GM12878 (cell line): Measurements from ENCODE around the gene AKR1B15. TPM values are rescaled to one million over a fixed set of nuclear protein-coding genes. Genes with fewer than 3 reads are reported as not detected.

Source experiments
- ATAC-seq: fragments of 200-7000 bp; cut with Tn5 transposase; 3 replicates; pipeline ENCODE4 v1.9.1; 2020; ENCODE audit warnings: mild to moderate bottlenecking, moderate library complexity
- BruUV-seq: library from RNA; stranded (reverse); fragments of 400-500 nt; replicated peaks from 2 replicates; lab custom pipeline; 2021; lab: Mats Ljungman, UMichigan
- CTCF ChIA-PET: fragments of 300-600 bp; sonication (Branson Sonifier 250); formaldehyde crosslinking; extraction: SDS; loops from one replicate; lab custom pipeline; 2021; ENCODE audit warnings: inconsistent platforms; lab: Yijun Ruan, JAX
- POLR2A ChIA-PET: fragments of 350-600 bp; formaldehyde crosslinking; extraction: SDS; loops from one replicate; lab custom pipeline; 2021; ENCODE audit warnings: inconsistent platforms; lab: Charles Lee
- RAD21 ChIA-PET: fragments of 300-600 bp; sonication (Branson Sonifier 250); formaldehyde crosslinking; loops from one replicate; lab custom pipeline; 2023; ENCODE audit warnings: antibody characterized with exemption; ENCODE audit not compliant: unreplicated experiment; lab: Charles Lee
- SMC1A ChIA-PET: fragments of 300-600 bp; sonication (Branson Sonifier 250); formaldehyde crosslinking; loops from one replicate; lab custom pipeline; 2023; ENCODE audit not compliant: unreplicated experiment, uncharacterized antibody; lab: Charles Lee
- DNase-seq: peaks from one replicate; pipeline ENCODE4 v3.0.0-alpha.2; 2011; ENCODE audit warnings: low read depth, low spot score
- FAIRE-seq: peaks from 3 replicates; lab custom pipeline; 2011; peaks lifted over from hg19 to GRCh38; lab: Jason Lieb, UNC
- H2AFZ ChIP-seq: 2 replicates; pipeline ENCODE4 v1.6.0; 2011; ENCODE audit warnings: low read depth, low read length, control low read depth; ENCODE audit not compliant: control insufficient read depth
- H3K27ac ChIP-seq: 2 replicates; pipeline ENCODE4 v1.5.1; 2011; ENCODE audit warnings: control low read depth; ENCODE audit not compliant: control insufficient read depth, insufficient read depth
- H3K27me3 ChIP-seq, 2 experiments: replicated peaks in 1 of 2; 2 replicates each; pipeline versions ENCODE4 v1.6.0 to v1.6.1; 2011; ENCODE audit warnings: low read length in 1 of 2; ENCODE audit not compliant: control insufficient read depth in 2 of 2, insufficient read depth in 2 of 2
- H3K36me3 ChIP-seq, 2 experiments: 2 replicates each; pipeline ENCODE4 v1.5.1; 2011; ENCODE audit warnings: low read length in 1 of 2; ENCODE audit not compliant: control insufficient read depth in 2 of 2, insufficient read depth in 2 of 2
- H3K4me1 ChIP-seq: 2 replicates; pipeline ENCODE4 v1.6.1; 2011; ENCODE audit warnings: mild to moderate bottlenecking, low read length, moderate library complexity, mixed read lengths; ENCODE audit not compliant: control insufficient read depth, insufficient read depth
- H3K4me2 ChIP-seq: 2 replicates; pipeline ENCODE4 v1.6.0; 2011; ENCODE audit warnings: control low read depth; ENCODE audit not compliant: control insufficient read depth, insufficient read depth
- H3K4me3 ChIP-seq: fragments of 200-600 bp; sonication (generic); 2 replicates; pipeline ENCODE4 v1.5.1; 2016
- H3K79me2 ChIP-seq: 2 replicates; pipeline ENCODE4 v1.6.0; 2011; ENCODE audit warnings: low read length; ENCODE audit not compliant: control insufficient read depth, insufficient read depth
- H3K9ac ChIP-seq: 2 replicates; pipeline ENCODE4 v1.8.0; 2011; ENCODE audit warnings: low read length, control low read depth, mixed read lengths; ENCODE audit not compliant: control insufficient read depth, insufficient read depth
- H3K9me3 ChIP-seq: replicated peaks from 3 replicates; pipeline ENCODE4 v1.5.1; 2011; ENCODE audit warnings: mild to moderate bottlenecking, low read length; ENCODE audit not compliant: control insufficient read depth, insufficient read depth
- H4K20me1 ChIP-seq: 2 replicates; pipeline ENCODE4 v1.6.0; 2011; ENCODE audit not compliant: control insufficient read depth, insufficient read depth
- ATF2 ChIP-seq: IDR thresholded peaks from 2 replicates; pipeline ENCODE4 v1.6.1; 2012; ENCODE audit warnings: low read length, inconsistent platforms
- BACH1 ChIP-seq: fragments of 450-650 bp; IDR thresholded peaks from 2 replicates; pipeline ENCODE4 v1.6.1; 2017; ENCODE audit warnings: mild to moderate bottlenecking, borderline replicate concordance
- BHLHE40 ChIP-seq, 2 experiments: fragments of 450-650 bp in 1 of 2; IDR thresholded peaks; 2 replicates each; pipeline ENCODE4 v1.6.1; 2011 to 2017; ENCODE audit warnings: low read depth in 2 of 2, borderline replicate concordance in 1 of 2, improper control_type of control experiment in 1 of 2, low read length in 1 of 2, mild to moderate bottlenecking in 1 of 2
- BRCA1 ChIP-seq: IDR thresholded peaks from 2 replicates; pipeline ENCODE4 v1.6.1; 2011; ENCODE audit warnings: low read depth, low read length, improper control_type of control experiment
- CHD2 ChIP-seq: IDR thresholded peaks from 2 replicates; pipeline ENCODE4 v1.6.1; 2011; ENCODE audit warnings: low read depth, low read length, improper control_type of control experiment, borderline replicate concordance
- EZH2 ChIP-seq: IDR thresholded peaks from 2 replicates; pipeline ENCODE4 v1.6.1; 2012; ENCODE audit warnings: low read depth, mild to moderate bottlenecking, control low read depth, inconsistent platforms, low read length, borderline replicate concordance; ENCODE audit not compliant: control insufficient read depth
- FOXK2 ChIP-seq: fragments of 450-650 bp; IDR thresholded peaks from 2 replicates; pipeline ENCODE4 v1.6.1; 2017; ENCODE audit warnings: mild to moderate bottlenecking, moderate library complexity
- GATAD2B ChIP-seq: fragments of 450-650 bp; conservative IDR thresholded peaks from 2 replicates; pipeline ENCODE4 v1.6.1; 2017; ENCODE audit warnings: low read depth, mild to moderate bottlenecking, moderate library complexity
- HDAC6 ChIP-seq: fragments of 200-600 bp; sonication (generic); IDR thresholded peaks from one replicate; pipeline ENCODE4 v1.8.0; 2017; ENCODE audit warnings: antibody characterized with exemption; ENCODE audit not compliant: unreplicated experiment
- IRF3 ChIP-seq: fragments of 450-650 bp; IDR thresholded peaks from 2 replicates; pipeline ENCODE4 v1.6.1; 2014; ENCODE audit warnings: mild to moderate bottlenecking
- MTA2 ChIP-seq: fragments of 450-650 bp; IDR thresholded peaks from 2 replicates; pipeline ENCODE4 v1.6.1; 2016; ENCODE audit warnings: low read depth, mild to moderate bottlenecking, moderate library complexity
- NFYA ChIP-seq: IDR thresholded peaks from 2 replicates; pipeline ENCODE4 v1.6.1; 2011; ENCODE audit warnings: low read depth, mild to moderate bottlenecking, low read length, improper control_type of control experiment, borderline replicate concordance
- POLR2A ChIP-seq: IDR thresholded peaks from 2 replicates; pipeline ENCODE4 v1.6.1; 2011; ENCODE audit warnings: low read depth, mild to moderate bottlenecking, low read length
- POU2F2 ChIP-seq: IDR thresholded peaks from 3 replicates; pipeline ENCODE4 v1.6.1; 2011; ENCODE audit warnings: low read depth, mild to moderate bottlenecking, low read length, borderline replicate concordance
- SMAD5 ChIP-seq: IDR thresholded peaks from 2 replicates; pipeline ENCODE4 v1.6.1; 2016; ENCODE audit warnings: antibody characterized with exemption, low read depth
- TCF3 ChIP-seq: IDR thresholded peaks from 2 replicates; pipeline ENCODE4 v1.6.1; 2012; ENCODE audit warnings: low read depth, mild to moderate bottlenecking, low read length, borderline replicate concordance; ENCODE audit not compliant: insufficient read depth
- USF2 ChIP-seq: IDR thresholded peaks from 2 replicates; pipeline ENCODE4 v1.6.1; 2011; ENCODE audit warnings: low read depth, low read length, improper control_type of control experiment, borderline replicate concordance
- ZBED1 ChIP-seq: IDR thresholded peaks from 2 replicates; pipeline ENCODE4 v1.6.1; 2016; ENCODE audit warnings: borderline replicate concordance
- ZBTB11 ChIP-seq: fragments of 450-650 bp; formaldehyde crosslinking; IDR thresholded peaks from 2 replicates; pipeline ENCODE4 v1.5.0; 2022; ENCODE audit warnings: mild to moderate bottlenecking, missing genetic modification characterization
- WGBS: methylation state at CpG from one replicate; pipeline ENCODE4 v1.1.6; 2016; ENCODE audit warnings: low lambda C conversion rate; ENCODE audit not compliant: insufficient replicate concordance, insufficient coverage; ENCODE audit errors: missing lambda C conversion rate; 5-methylcytosine and 5-hydroxymethylcytosine counted together
- in situ Hi-C: fragments of 300-500 bp; cut with MboI; formaldehyde crosslinking; loops from 9 replicates; pipeline ENCODE4 v1.14.3; 2018; ENCODE audit warnings: mixed read lengths
- intact Hi-C: fragments of 100-400 bp; cut with micrococcal nuclease; formaldehyde crosslinking; loops from one replicate; pipeline ENCODE4 v1.14.2; 2022; ENCODE audit not compliant: unreplicated experiment
- polyA plus RNA-seq, 11 experiments: library from polyadenylated mRNA; depleted of rRNA in 4 of 11; unstranded in 6 of 11; stranded (reverse) in 5 of 11; fragments of >200 nt; fragmentation: Nextera tagmentation in 4 of 11; fragmentation: Illumina TruSeq in 1 of 11; extraction: Ambion mirVana in 4 of 11; extraction: Trizol in 1 of 11; gene quantifications; 1 replicate in 1 of 11; 2 replicates in 10 of 11; pipeline versions ENCODE4 v1.2.1 to v1.2.3, GENCODE V29; 2011 to 2016; ENCODE audit warnings: inconsistent platforms in 2 of 11, missing spikeins in 2 of 11, low read depth in 1 of 11
- total RNA-seq, 4 experiments: library from RNA; depleted of rRNA in 3 of 4; stranded (reverse); fragments of >200 nt in 3 of 4; fragmentation: Illumina TruSeq in 1 of 4; extraction: Trizol in 1 of 4; gene quantifications; 2 replicates each; pipeline versions ENCODE4 v1.2.1 to v1.2.3, GENCODE V29; 2013 to 2021

Gene AKR1B15
- total and polyA plus RNA-seq, 10 of the 15 experiments (the other 5 are each of a cell fraction or from before 2014, with no cell fraction given), result 0.06 TPM; not detected in 9

GRCh38 chr7:134571101-134571500, 22.2 kb downstream of the AKR1B15 start:
- SMC1A ChIA-PET, result no interaction called here
- DNase-seq, result no peak
- Histone ChIP-seq H3K9ac (no peak overlapping the region), H3K9me3 (no peaks in the 10 kb centered on the region), H2AFZ (no peak overlapping the region), H3K27ac (no peak overlapping the region), H3K4me1 (no peaks in the 10 kb centered on the region), H3K4me3 (no peak overlapping the region), H3K4me2 (no peak overlapping the region), H3K27me3 (no peaks in the 10 kb centered on the region), H3K36me3 (no peaks in the 10 kb centered on the region), H4K20me1 (no peaks in the 10 kb centered on the region), H3K79me2 (no peaks in the 10 kb centered on the region)
- in situ Hi-C loops (no loop called here), intact Hi-C loops (no loop called here)
- FAIRE-seq, result no peak
- RAD21 ChIA-PET, result no interaction called here
- 0% methylated on average over 2 of the region's 2 CpGs for WGBS
- POLR2A ChIA-PET, result no interaction called here
- BruUV-seq, result no TSS peak
- ATAC-seq, result no peak
- CTCF ChIA-PET, result no interaction called here
- no peak for TF ChIP-seq FOXK2
- no peak for TF ChIP-seq ATF2
- TF ChIP-seq EZH2, result no peak
- no peak for TF ChIP-seq POU2F2
- TF ChIP-seq NFYA, result no peak
- TF ChIP-seq ZBED1, result no peak
- TF ChIP-seq BHLHE40 (IDR thresholded peaks at IDR 0.05; ENCODE audit: borderline replicate concordance in 1 of 2, low read depth in 2 of 2, low read length in 1 of 2), result no peak
- no peak for TF ChIP-seq SMAD5
- no peak for TF ChIP-seq IRF3
- no peak for TF ChIP-seq GATAD2B
- TF ChIP-seq HDAC6, result no peak
- no peak for TF ChIP-seq CHD2
- no peak for TF ChIP-seq MTA2
- no peak for TF ChIP-seq POLR2A
- TF ChIP-seq ZBTB11, result no peak
- no peak for TF ChIP-seq BRCA1
- no peak for TF ChIP-seq BACH1
- TF ChIP-seq TCF3, result no peak
- no peak for TF ChIP-seq USF2
